C4-2B (cell line): ENCODE data around the gene SCN4A.
"Not testable (repeated sequence)": the region's sequence is repeated elsewhere in the genome, so short reads cannot be mapped to it uniquely, and the experiment has no call there.

Experiments
- CTCF ChIP-seq: fragments of 450-650 bp; conservative IDR thresholded peaks from 2 replicates; pipeline ENCODE4 v1.5.1; 2017; ENCODE audit warnings: mild to moderate bottlenecking
- ZFX ChIP-seq: fragments of 450-650 bp; IDR thresholded peaks from 2 replicates; pipeline ENCODE4 v1.6.1; 2017

GRCh38 chr17:63982641-63983040 lies 9.9 kb upstream of the SCN4A start:
- TF ChIP-seq CTCF, ZFX: not testable (repeated sequence)
